PC-9 (cell line): ENCODE results near the gene SLC44A4.

ENCODE experiments used
- CTCF ChIP-seq: fragments of 200-600 bp; sonication (generic); conservative IDR thresholded peaks from 2 replicates; pipeline ENCODE4 v1.6.1; 2017; ENCODE audit warnings: mixed run types, antibody characterized with exemption, mild to moderate bottlenecking, moderate library complexity
- EZH2 ChIP-seq: fragments of 200-600 bp; sonication (generic); IDR thresholded peaks from 2 replicates; pipeline ENCODE4 v1.8.0; 2017; ENCODE audit warnings: antibody characterized with exemption, low read depth

- TF ChIP-seq CTCF (no peak), EZH2 (no peak)
These were observed 41.3 kb downstream of the SLC44A4 start for GRCh38 chr6:31837369-31838113.
